H9 (cell line): ENCODE measurements around the gene FBXL7. TPM values are rescaled to one million over a fixed set of nuclear protein-coding genes. Genes with fewer than 3 reads are reported as not detected.

Experiments used
- DNase-seq: peaks from one replicate; pipeline ENCODE4 v3.0.0-alpha.2; 2017
- H2AFZ ChIP-seq: one replicate; pipeline ENCODE4 v1.6.1; 2013; ENCODE audit warnings: mild to moderate bottlenecking, low read length, control low read depth, moderate library complexity
- H2AK5ac ChIP-seq: 2 replicates; pipeline ENCODE4 v1.6.1; 2013; ENCODE audit warnings: low read length, control low read depth, mixed read lengths; ENCODE audit not compliant: insufficient read length
- H2BK120ac ChIP-seq: one replicate; pipeline ENCODE4 v1.6.1; 2013; ENCODE audit warnings: low read depth, mild to moderate bottlenecking, low read length, control low read depth, inconsistent platforms; ENCODE audit not compliant: poor library complexity, severe bottlenecking
- H2BK12ac ChIP-seq: 2 replicates; pipeline ENCODE4 v1.6.1; 2013; ENCODE audit warnings: low read length, control low read depth, mixed read lengths, low read depth; ENCODE audit not compliant: insufficient read length
- H2BK15ac ChIP-seq: 2 replicates; pipeline ENCODE4 v1.6.1; 2013; ENCODE audit warnings: low read depth, low read length, control low read depth
- H2BK20ac ChIP-seq: one replicate; pipeline ENCODE4 v1.6.1; 2013; ENCODE audit warnings: low read depth, mild to moderate bottlenecking, low read length, control low read depth, inconsistent platforms; ENCODE audit not compliant: poor library complexity, severe bottlenecking
- H2BK5ac ChIP-seq: 2 replicates; pipeline ENCODE4 v1.6.1; 2013; ENCODE audit warnings: low read length, control low read depth, mixed read lengths; ENCODE audit not compliant: insufficient read length
- H3K14ac ChIP-seq: 2 replicates; pipeline ENCODE4 v1.6.1; 2013; ENCODE audit warnings: low read length, control low read depth; ENCODE audit not compliant: insufficient read depth
- H3K18ac ChIP-seq: 2 replicates; pipeline ENCODE4 v1.6.1; 2013; ENCODE audit warnings: low read depth, mild to moderate bottlenecking, mixed read lengths, low read length, control low read depth; ENCODE audit not compliant: insufficient read length
- H3K23ac ChIP-seq: 2 replicates; pipeline ENCODE4 v1.6.1; 2013; ENCODE audit warnings: low read length, control low read depth, mixed read lengths, low read depth; ENCODE audit not compliant: insufficient read length
- H3K23me2 ChIP-seq: 2 replicates; pipeline ENCODE4 v1.6.1; 2013; ENCODE audit warnings: low read depth, mild to moderate bottlenecking, mixed read lengths, low read length, control low read depth; ENCODE audit not compliant: insufficient read length, poor library complexity, severe bottlenecking
- H3K27ac ChIP-seq: 2 replicates; pipeline ENCODE4 v1.5.1; 2013; ENCODE audit warnings: low read length, control low read depth, mixed read lengths, low read depth; ENCODE audit not compliant: insufficient read length
- H3K27me3 ChIP-seq: 2 replicates; pipeline ENCODE4 v1.6.1; 2013; ENCODE audit warnings: low read length, control low read depth, inconsistent platforms; ENCODE audit not compliant: insufficient read depth
- H3K4ac ChIP-seq: 2 replicates; pipeline ENCODE4 v1.6.1; 2013; ENCODE audit warnings: low read depth, mild to moderate bottlenecking, control low read depth, inconsistent platforms, low read length, moderate library complexity
- H3K4me1 ChIP-seq: 2 replicates; pipeline ENCODE4 v1.6.1; 2013; ENCODE audit warnings: low read length, control low read depth, inconsistent platforms; ENCODE audit not compliant: insufficient read depth
- H3K4me2 ChIP-seq: 2 replicates; pipeline ENCODE4 v1.6.1; 2013; ENCODE audit warnings: low read length, control low read depth, mixed read lengths; ENCODE audit not compliant: insufficient read length, insufficient read depth
- H3K56ac ChIP-seq: 2 replicates; pipeline ENCODE4 v1.6.1; 2013; ENCODE audit warnings: low read depth, mild to moderate bottlenecking, mixed read lengths, low read length, control low read depth; ENCODE audit not compliant: insufficient read length
- H3K79me1 ChIP-seq: 2 replicates; pipeline ENCODE4 v1.6.1; 2013; ENCODE audit warnings: low read depth, mild to moderate bottlenecking, moderate library complexity, low read length, control low read depth, inconsistent platforms; ENCODE audit not compliant: insufficient read depth, poor library complexity, severe bottlenecking
- H3K79me2 ChIP-seq: 2 replicates; pipeline ENCODE4 v1.6.1; 2013; ENCODE audit warnings: low read length, control low read depth, inconsistent platforms; ENCODE audit not compliant: insufficient read depth
- H3K9ac ChIP-seq: 2 replicates; pipeline ENCODE4 v1.6.1; 2013; ENCODE audit warnings: low read length, control low read depth, mixed read lengths; ENCODE audit not compliant: insufficient read length; ENCODE audit errors: extremely low read depth
- H3K9me3 ChIP-seq: one replicate; pipeline ENCODE4 v1.6.1; 2013; ENCODE audit warnings: low read depth, low read length, inconsistent platforms; ENCODE audit not compliant: control insufficient read depth
- H3T11ph ChIP-seq: one replicate; pipeline ENCODE4 v1.6.1; 2013; ENCODE audit warnings: mild to moderate bottlenecking, low read length, control low read depth, inconsistent platforms
- H4K20me1 ChIP-seq: one replicate; pipeline ENCODE4 v1.6.1; 2013; ENCODE audit not compliant: control insufficient read depth, insufficient read length, insufficient read depth
- H4K5ac ChIP-seq: 2 replicates; pipeline ENCODE4 v1.6.1; 2013; ENCODE audit warnings: low read depth, mild to moderate bottlenecking, mixed read lengths, low read length, control low read depth; ENCODE audit not compliant: insufficient read length
- H4K8ac ChIP-seq: replicated peaks from 2 replicates; pipeline ENCODE4 v1.6.1; 2013; ENCODE audit warnings: low read length, control low read depth, mixed read lengths, low read depth; ENCODE audit not compliant: insufficient read length
- H4K91ac ChIP-seq: 2 replicates; pipeline ENCODE4 v1.6.1; 2013; ENCODE audit warnings: low read depth, mild to moderate bottlenecking, moderate library complexity, mixed read lengths, low read length, control low read depth; ENCODE audit not compliant: insufficient read length
- H3K27ac Mint-ChIP-seq, 3 experiments: 2 replicates in 2 of 3; 3 replicates in 1 of 3; pipeline ENCODE4 v1.8.0; 2020 to 2021; ENCODE audit warnings: mixed read lengths in 3 of 3, mild to moderate bottlenecking in 1 of 3, moderate library complexity in 1 of 3
- H3K27me3 Mint-ChIP-seq: 2 replicates; pipeline ENCODE4 v1.8.0; 2021; ENCODE audit warnings: low read depth, mild to moderate bottlenecking, moderate library complexity, mixed read lengths
- H3K36me3 Mint-ChIP-seq, 3 experiments: 2 replicates in 2 of 3; 3 replicates in 1 of 3; pipeline ENCODE4 v1.8.0; 2020 to 2021; ENCODE audit warnings: low read depth in 3 of 3, mixed read lengths in 3 of 3; ENCODE audit not compliant: insufficient read depth in 1 of 3
- H3K4me1 Mint-ChIP-seq, 2 experiments: 2 replicates each; pipeline ENCODE4 v1.8.0; 2020; ENCODE audit warnings: mixed read lengths in 2 of 2
- H3K4me3 Mint-ChIP-seq, 2 experiments: 2 replicates in 1 of 2; 3 replicates in 1 of 2; pipeline ENCODE4 v1.8.0; 2020 to 2021; ENCODE audit warnings: mild to moderate bottlenecking in 2 of 2, mixed read lengths in 2 of 2, moderate library complexity in 1 of 2
- H3K9me3 Mint-ChIP-seq, 2 experiments: 2 replicates in 1 of 2; 3 replicates in 1 of 2; pipeline ENCODE4 v1.8.0; 2020; ENCODE audit warnings: mild to moderate bottlenecking in 2 of 2, mixed read lengths in 2 of 2, moderate library complexity in 1 of 2
- WGBS: extraction: QIAGEN DNeasy Blood & Tissue Kit; methylation state at CpG from one replicate; pipeline ENCODE4 v1.1.7; 2013; ENCODE audit warnings: missing lambda C conversion rate, low lambda C conversion rate, mixed read lengths; ENCODE audit not compliant: insufficient read length; ENCODE audit errors: extremely low coverage; 5-methylcytosine and 5-hydroxymethylcytosine counted together
- total RNA-seq: library from RNA; stranded (reverse); gene quantifications from 2 replicates; pipeline ENCODE4 v1.2.1, GENCODE V29; 2021
- TF ChIP-seq, protein P1 (sequence below): fragments of 200-600 bp; sonication (generic); conservative IDR thresholded peaks from 3 replicates; pipeline ENCODE4 v1.8.0; 2021; ENCODE audit warnings: antibody characterized with exemption, mild to moderate bottlenecking

The FBXL7 gene
- total RNA-seq, 1 experiment from 2014 or later, result 14.6 TPM

DNA sequence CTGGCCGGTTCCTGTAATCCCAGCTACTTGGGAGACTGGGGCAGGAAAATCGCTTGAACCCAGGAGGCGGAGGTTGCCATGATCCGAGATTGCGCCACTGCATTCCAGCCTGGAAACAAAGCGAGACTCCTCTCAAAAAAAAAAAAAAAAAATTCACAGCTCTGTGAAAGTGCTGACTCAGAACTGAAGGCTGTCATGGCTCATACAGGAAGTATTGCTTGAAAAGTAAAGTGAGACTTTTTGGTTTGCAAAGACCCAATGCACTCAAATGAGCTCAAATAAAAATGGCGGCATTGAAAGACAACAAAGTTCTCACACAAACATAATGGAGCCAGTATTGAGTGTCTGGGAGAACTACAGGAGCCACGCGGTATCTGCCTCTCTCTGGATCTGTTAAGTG, 202.1 kb downstream of the FBXL7 start:
- TF ChIP-seq, protein P1, sequence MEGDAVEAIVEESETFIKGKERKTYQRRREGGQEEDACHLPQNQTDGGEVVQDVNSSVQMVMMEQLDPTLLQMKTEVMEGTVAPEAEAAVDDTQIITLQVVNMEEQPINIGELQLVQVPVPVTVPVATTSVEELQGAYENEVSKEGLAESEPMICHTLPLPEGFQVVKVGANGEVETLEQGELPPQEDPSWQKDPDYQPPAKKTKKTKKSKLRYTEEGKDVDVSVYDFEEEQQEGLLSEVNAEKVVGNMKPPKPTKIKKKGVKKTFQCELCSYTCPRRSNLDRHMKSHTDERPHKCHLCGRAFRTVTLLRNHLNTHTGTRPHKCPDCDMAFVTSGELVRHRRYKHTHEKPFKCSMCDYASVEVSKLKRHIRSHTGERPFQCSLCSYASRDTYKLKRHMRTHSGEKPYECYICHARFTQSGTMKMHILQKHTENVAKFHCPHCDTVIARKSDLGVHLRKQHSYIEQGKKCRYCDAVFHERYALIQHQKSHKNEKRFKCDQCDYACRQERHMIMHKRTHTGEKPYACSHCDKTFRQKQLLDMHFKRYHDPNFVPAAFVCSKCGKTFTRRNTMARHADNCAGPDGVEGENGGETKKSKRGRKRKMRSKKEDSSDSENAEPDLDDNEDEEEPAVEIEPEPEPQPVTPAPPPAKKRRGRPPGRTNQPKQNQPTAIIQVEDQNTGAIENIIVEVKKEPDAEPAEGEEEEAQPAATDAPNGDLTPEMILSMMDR, result no peak
- H2BK12ac ChIP-seq, result no peak overlapping the region
- no peak overlapping the region for H2BK20ac ChIP-seq
- no peak overlapping the region for H3K27ac ChIP-seq
- no peak overlapping the region for H2AK5ac ChIP-seq
- no peaks in the 10 kb centered on the region for H4K20me1 ChIP-seq
- no peak overlapping the region for H3K18ac ChIP-seq
- H2BK5ac ChIP-seq, result no peak overlapping the region
- DNase-seq, result no peak
- H3K79me1 ChIP-seq, result no peaks in the 10 kb centered on the region
- Mint-ChIP-seq H3K27ac (peak overlapping the region in 2 of 3 experiments; percentile 32 to 79; a peak in 3 of 7 replicates), H3K9me3 (no peaks in the 10 kb centered on the region; a peak in 1 of 5 replicates), H3K27me3 (no peaks in the 10 kb centered on the region), H3K4me3 (no peak overlapping the region), H3K36me3 (peaks cover 0 to 3% (median 0%) of the 10 kb centered on the region in 3 experiments; a peak in 2 of 7 replicates), H3K4me1 (peaks cover 23 to 27% of the 10 kb centered on the region in 2 experiments)
- H3K4me1 ChIP-seq, result peaks cover 3% of the 10 kb centered on the region; the same call in 1 of the 2 replicates
- no peak overlapping the region for H3K56ac ChIP-seq
- no peak overlapping the region for H3K14ac ChIP-seq
- no peak overlapping the region for H3K9ac ChIP-seq
- no peaks in the 10 kb centered on the region for H3K23me2 ChIP-seq
- H2AFZ ChIP-seq, result no peak overlapping the region
- H3K4me2 ChIP-seq, result no peak overlapping the region
- no peak overlapping the region for H4K5ac ChIP-seq
- no peaks in the 10 kb centered on the region for H3K9me3 ChIP-seq
- no peaks in the 10 kb centered on the region for H3K27me3 ChIP-seq
- H4K91ac ChIP-seq, result no peak overlapping the region
- no peak overlapping the region for H3K23ac ChIP-seq
- no peak overlapping the region for H3T11ph ChIP-seq
- no peak overlapping the region for H4K8ac ChIP-seq
- no peak overlapping the region for H2BK15ac ChIP-seq
- no peaks in the 10 kb centered on the region for H3K79me2 ChIP-seq
- WGBS, result no CpG with 5 or more reads among the region's 9 CpGs
- H2BK120ac ChIP-seq, result no peak overlapping the region
- no peak overlapping the region for H3K4ac ChIP-seq
